Placental pericyte (primary cell): ENCODE measurements around the gene TNS1. TPM values are rescaled to one million over a fixed set of nuclear protein-coding genes. Genes with fewer than 3 reads are reported as not detected.

Experiments
- small RNA-seq: library from RNA; depleted of rRNA; stranded (forward); fragments of <200 nt; gene quantifications from one replicate; pipeline ENCODE3, GENCODE V24; 2012; ENCODE audit warnings: low replicate concordance
- total RNA-seq: library from RNA; depleted of rRNA; stranded (reverse); fragments of >200 nt; gene quantifications from 2 replicates; pipeline ENCODE4 v1.2.3, GENCODE V29; 2012

TNS1 gene
- total RNA-seq = 48.1 and 164 TPM in 2 replicates

GRCh38 chr2:218002845-218003180 is at the start of gene TNS1:
Gene TNS1, minus strand, starts transcription at chr2:218002995. Its CDS starts 123 bp downstream, at chr2:218002872.

Small RNA genes lying within 50 kb of the gene (small RNA-seq; reads per million reads assigned to genes)
- gene MIR6809 = 0.13 reads per million

Other genes with a start within 250 kb of the TNS1 start
- gene RUFY4, start 66.3 kb upstream of the TNS1 start, total RNA-seq = not detected in 2 replicates
- gene CXCR2, start 123.0 kb upstream of the TNS1 start, total RNA-seq = not detected in 2 replicates
- not detected in 2 replicates for gene CXCR1, start 164.0 kb upstream of the TNS1 start, total RNA-seq
- gene ARPC2, start 214.2 kb upstream of the TNS1 start, total RNA-seq = 428 and 639 TPM in 2 replicates